GM12892 (cell line): ENCODE results near the gene SLC16A2.

Source experiments
- POLR2A ChIP-seq: IDR thresholded peaks from 2 replicates; pipeline ENCODE4 v1.6.1; 2011; ENCODE audit warnings: low read depth, low read length, control low read depth
- POLR2AphosphoS5 ChIP-seq: IDR thresholded peaks from 2 replicates; pipeline ENCODE4 v1.6.1; 2011; ENCODE audit warnings: low read depth, low read length, control low read depth
- TAF1 ChIP-seq: IDR thresholded peaks from 2 replicates; pipeline ENCODE4 v1.6.1; 2011; ENCODE audit warnings: low read depth, mild to moderate bottlenecking, control low read depth, low read length, borderline replicate concordance

- TF ChIP-seq TAF1: no peak
- no peak for TF ChIP-seq POLR2A
- no peak for TF ChIP-seq POLR2AphosphoS5
These were observed 2.2 kb downstream of the SLC16A2 start for GRCh38 chrX:74423289-74423998.
